ENCODE results near the gene SGMS1. TPM values are rescaled to one million over a fixed set of nuclear protein-coding genes. Genes with fewer than 3 reads are reported as not detected.
"Not testable (repeated sequence)": the region's sequence is repeated elsewhere in the genome, so short reads cannot be mapped to it uniquely, and the experiment has no call there.

Gene SGMS1
- total RNA-seq, 1 donor from 2014 or later, result 50.8 TPM

DNA sequence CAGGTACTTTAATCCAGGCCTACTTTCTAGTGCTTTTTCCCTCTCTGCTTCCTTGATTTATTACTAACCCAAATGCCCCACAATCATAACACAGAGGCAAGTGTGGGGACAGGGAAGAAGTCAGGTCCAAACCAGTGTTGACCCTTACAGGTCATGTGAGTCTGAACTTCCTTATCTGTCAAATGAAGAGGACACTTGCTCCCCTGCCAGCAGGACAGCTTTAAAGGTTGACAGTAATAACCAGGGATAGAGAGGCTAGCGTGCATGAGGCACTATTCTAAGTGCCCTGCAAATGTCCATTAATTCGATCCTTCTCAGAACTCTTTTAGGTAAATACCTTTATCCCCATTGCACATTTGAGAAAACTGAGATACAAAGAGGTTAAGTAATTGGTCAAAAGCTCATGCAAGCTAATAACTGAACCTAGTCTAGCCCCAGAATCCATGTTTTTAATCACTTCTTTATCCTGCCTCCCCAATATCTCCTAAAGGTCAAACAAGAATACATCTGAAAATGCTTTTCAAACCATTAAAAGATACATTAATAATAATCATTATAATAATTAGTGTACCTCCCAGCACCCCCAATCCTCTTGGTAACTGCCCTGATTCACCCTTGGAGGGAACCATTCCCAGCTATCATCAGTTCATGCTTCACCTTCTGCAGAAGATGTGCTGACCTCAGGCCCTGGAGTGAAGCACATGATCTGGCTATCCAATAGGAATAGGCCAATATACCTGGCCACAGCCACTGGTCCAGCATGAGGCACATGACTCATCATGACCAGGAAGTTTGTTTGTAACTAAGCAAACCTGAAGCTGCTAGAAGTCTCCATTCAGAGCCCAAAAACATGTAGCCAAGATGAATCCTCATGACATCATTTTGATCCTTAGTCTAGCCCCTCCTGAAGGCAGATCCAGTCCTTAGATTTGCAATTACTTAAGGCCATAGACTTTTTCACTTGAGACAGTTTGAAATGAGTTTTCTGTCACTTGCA lies 40.7 kb downstream of the SGMS1 start:
- no peak for DNase-seq (ENCODE audit: low read depth in 2 of 2)

DNA sequence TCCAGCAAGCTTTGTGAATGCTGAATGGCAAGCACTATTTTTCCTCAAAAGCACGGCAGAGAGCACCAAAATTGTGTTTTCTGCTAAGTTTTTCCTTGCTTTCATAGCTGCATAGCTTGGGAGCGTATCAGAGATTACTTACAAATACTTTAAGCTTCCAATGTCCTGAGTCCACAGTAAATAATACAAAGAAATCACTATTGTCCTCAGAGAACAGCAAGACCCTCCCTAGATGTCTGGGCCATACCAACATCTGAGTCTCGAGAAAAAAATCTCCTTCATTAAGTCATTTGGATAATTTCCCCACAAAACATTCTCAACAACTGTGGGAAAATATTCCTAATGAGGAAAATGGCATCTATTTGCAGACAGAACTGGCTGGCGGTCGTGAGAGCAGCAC lies 41.7 kb downstream of the SGMS1 start:
- DNase-seq (ENCODE audit: low read depth in 2 of 2), result no peak

DNA sequence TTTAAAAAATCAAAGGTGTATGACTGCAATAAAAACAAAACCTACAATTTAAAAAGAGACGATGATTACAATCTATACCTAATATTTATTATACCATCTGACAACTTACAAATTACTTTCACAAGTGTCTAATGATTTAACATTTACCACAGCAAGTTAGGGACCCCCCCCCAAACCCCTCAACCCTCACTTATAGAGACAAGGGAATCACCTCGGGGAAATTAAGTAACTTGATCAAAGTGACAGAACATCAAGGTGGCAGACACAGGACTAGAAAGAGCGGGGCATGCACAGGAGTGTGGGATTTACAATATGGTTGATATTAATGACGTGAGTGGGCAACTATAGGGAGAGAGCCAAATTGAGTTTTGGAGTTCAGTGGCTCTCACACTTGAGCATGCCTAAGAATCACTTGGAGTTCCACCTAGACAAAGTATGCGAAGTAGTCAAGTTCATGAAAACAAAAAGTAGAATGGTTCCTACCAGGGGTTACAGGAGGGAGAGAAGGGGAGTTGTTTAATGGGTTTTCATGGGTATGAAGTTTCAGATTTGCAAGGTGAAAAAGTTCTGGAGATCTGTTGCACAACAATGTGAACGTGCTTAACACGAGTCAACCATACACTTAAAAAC lies 43.4 kb downstream of the SGMS1 start:
- no peak for DNase-seq (ENCODE audit: low read depth in 2 of 2)

DNA sequence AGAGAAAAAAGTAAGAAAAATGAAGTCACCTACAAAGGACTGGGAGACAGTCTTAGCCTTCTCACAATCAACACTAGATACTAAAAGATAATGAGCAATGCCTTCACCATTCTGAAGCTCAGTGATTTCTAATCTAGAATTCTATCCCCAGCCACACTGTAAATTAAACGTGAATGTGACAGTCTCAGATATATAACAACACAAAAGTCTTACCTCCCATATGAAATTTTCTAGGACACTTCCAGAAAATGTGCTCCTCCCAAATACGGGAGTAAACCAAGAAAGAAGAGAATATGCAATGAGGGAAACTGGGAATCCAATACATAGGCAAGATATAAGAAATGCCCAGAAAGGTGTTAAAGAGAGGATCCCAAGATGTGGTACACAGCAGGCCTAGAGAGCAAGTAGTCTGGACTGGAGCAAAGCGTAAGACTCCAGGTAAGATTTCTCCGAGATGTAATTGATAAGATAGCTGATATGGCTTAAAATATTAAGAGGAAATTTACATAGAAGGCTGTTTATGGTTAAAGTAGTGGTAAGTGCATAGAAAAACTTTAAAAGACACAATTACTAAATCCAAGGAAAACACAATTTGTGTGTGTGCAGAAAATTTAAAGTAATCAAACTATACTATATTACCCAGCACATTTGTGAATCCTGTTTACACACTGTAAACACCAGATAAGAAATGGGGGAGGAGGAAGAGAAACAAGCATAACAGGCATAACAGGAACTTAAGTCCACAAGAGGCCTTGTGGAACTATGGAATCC lies 44.1 kb downstream of the SGMS1 start:
- no peak for DNase-seq (ENCODE audit: low read depth in 2 of 2)

DNA sequence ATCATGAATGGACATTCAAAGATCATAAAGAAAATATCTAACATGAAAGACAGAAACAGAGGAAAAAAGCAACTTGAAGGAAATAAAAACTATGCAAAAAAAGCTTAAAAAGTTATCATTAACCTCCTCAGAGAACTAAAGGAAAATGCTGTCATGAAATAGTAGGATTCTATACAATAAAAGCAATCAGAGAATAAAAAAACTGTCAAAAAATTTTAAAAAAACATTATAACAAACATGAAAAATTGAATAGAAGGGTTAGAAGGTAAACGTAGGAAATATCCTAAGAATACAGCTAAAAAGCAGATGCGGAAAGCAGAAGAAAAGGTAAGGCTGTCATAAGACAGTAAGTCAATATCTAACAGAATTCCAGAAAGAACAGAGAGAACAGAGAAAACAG lies 44.8 kb downstream of the SGMS1 start:
- DNase-seq (ENCODE audit: low read depth in 2 of 2), result no peak

DNA sequence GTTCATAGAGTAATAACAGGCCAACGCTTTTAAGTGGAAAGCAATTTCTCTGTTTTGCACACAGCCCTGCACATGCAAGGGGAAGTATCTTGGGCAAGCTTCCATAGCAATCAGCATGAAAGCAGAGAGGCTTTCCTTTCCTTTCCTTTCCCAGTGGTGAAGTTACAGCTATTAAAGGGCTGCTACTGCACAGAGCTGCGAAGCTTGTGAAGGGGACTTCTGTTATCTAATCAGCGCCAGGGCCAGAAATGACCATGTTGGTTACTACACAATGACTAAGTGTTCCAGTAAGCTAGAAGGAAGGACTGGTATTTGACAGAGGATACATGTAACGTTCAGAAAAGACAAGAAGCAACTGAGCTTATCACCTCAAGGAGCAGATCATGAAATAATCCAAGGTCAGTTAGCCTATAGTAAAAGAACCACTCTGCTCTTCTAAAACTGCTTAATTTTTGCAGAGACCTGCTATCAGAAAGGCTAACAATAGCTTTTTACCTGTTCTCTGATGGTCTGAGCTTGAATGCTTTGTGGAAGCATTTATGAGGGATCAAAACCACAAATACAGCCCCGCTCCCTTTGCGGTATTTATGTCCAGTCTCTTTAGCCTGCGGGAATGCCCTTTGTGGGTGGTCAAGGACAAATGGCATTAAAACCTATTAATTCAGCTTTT lies 45.9 kb downstream of the SGMS1 start:
- DNase-seq (ENCODE audit: low read depth in 2 of 2), result peak in 1 of 2 donors; percentile 47

DNA sequence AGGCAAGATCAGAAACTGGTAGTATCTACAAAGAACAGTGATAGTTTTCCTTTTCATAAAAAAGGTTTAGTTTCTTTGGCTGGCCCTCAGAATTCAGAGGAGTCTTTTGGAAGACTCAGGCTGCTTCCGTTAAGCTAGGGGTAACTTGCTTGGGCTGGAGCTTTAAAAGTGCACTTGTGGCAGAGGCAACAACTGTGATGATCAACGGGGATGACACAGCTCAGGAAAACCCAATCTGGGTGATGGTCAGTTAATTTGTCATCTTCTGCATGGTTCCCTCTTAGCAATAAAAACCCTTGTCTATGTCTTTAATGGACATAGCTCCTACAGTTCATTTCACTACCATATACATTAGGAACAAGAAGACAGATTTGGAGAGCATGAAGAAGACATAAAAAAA lies 46.7 kb downstream of the SGMS1 start:
- no peak for DNase-seq (ENCODE audit: low read depth in 2 of 2)

DNA sequence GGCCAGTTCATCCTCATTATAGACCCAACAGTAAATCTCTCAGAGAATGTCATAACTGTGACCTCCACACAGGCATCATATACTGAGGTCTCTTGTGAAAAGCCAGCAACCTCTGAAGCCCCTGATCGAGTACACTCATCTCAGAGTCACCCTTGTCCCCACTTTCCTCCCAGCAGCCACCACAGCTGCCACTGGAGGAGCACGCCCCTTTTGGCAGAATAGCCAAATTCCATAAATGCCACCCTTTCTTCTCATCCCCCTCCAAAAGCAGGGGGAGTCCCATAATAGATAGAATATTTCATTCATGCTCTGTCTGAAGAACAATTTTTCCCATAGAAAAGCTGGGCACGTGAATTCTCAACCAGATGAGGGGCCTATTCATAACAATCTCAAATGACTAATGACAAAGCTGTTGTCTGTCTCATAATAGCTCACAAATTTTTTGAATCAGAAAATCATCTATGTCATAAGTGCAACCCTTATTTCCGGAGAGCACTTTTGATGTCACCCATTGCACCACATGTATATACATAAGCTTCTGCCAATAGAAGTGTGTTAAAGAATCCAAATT lies 47.4 kb downstream of the SGMS1 start:
- DNase-seq (ENCODE audit: low read depth in 2 of 2), result peak in 1 of 2 donors; percentile 47

DNA sequence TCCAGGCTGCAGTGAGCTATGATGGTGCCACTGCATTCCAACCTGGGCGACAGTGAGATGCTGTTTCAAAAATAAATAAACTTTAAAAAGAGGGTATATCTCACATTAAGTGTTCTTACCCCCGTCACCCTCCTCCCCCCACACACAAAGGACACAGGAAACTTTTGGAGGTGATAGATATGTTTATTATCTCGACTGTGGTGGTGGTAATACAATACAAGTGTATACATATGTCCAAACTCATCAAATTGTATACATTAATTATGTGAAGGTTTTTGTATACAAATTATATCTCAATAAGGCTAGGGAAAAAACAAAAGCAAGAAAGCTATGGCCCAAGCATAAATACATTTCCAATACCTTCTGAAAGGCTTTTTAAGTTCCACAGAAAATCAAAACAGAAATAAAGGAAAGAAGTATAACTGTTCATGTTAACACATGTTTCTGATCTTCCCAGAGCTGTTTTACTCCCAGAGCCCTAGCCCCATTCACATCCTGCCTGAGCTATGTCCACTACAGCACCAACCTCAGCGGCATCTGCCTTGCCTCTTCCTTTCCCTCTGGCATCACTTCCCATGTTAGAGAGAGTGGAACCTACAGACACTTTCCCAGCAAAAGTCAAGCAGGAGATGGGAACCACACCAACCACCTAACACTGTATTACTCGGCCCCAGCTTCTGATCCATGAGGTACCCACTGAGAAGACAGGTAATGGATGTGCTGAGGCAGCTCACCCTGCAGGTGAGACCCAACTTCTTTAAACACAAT lies 48.1 kb downstream of the SGMS1 start:
- no peak for DNase-seq (ENCODE audit: low read depth in 2 of 2)

DNA sequence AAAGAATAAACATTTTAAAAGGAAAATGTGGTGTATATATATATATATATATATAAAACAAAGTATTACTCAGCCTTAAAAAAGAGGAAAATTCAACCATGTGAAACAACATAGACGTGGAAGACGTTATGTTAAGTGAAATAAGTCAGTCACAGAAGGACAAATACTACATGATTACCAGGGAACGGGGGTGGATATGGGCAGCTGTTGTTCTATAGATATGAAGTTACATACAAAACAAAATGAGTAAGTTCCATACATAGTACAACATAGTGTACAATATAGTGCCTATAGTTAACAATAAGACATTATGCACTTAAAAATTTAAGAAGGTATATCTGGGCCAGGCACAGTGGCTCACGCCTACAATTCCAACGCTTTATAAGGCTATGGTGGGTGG lies 48.8 kb downstream of the SGMS1 start:
- DNase-seq (ENCODE audit: low read depth in 2 of 2), result no peak

DNA sequence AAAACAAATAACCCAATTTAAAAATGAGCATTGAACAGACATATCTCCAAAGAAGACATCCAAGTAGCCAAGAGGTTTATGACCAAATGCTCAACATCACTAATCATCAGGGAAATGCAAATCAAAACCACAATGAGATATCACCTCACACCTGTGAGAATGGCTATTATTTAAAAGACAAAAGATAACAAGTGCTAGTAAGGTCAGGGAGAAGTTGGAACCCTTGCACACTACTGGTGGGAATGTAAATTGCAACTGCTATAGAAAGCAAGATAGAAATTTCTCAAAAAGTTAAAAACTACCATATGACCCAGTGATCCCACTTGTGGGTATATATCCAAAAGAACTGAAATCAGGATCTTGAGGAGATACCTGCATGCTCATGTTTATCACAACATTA lies 49.5 kb downstream of the SGMS1 start:
- no peak for DNase-seq (ENCODE audit: low read depth in 2 of 2)

DNA sequence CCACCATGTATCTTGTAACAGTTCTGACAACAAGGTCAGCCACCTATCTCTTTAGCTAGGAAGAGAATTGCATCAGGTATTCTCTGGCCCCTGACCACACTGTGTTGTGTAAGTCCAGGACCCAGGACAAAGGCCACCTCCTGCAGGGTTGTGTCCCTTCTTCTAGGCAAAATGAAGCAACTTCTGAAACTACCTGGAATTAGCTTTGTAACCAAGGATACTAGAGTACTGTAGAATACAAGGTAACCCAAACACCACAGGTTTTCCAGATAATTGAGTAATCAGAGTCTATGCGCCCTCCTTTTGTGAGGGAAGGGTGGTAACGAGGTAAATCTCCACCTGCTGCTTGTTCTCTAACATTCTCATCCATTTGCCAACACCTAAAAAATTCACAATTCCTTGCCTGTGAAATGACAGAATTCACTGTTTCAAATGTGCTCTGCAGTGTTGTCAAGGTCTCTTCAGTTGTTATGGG lies 51.7 kb downstream of the SGMS1 start:
- DNase-seq (ENCODE audit: low read depth in 2 of 2), result no peak

DNA sequence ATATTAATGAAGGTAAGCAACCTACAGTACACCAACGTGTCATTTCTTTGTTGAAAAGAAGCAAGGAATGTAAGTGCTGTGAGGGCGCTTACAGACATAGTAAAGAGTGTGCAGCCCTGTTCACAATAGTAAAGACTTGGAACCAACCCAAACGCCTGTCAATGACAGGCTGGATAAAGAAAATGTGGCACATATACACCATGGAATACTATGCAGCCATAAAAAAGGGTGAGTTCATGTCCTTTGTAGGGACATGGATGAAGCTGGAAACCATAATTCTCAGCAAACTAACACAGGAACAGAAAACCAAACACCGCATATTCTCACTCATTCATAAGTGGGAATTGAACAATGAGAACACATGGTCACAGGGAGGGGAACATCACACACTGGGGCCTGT lies 55.0 kb downstream of the SGMS1 start:
- DNase-seq (ENCODE audit: low read depth in 2 of 2), result not testable (repeated sequence)

DNA sequence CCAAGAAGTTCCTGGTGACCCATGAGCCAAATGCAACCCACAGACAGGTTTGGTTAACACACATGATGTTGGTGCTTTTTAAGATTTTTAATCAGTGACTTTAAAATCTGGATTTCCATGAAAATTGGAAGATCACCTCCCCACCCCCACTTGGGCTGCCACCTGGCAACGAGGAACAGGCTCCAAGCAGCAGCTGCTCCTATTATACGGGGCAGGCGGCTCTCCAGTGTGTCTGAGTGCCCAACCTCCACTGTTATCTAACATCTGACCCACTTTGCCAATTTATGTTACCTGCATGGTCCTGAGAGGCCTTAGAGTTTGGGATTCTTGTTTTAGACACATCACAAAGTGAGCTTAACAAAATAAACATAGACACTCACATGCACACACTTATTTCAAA lies 56.4 kb downstream of the SGMS1 start:
- no peak for DNase-seq (ENCODE audit: low read depth in 2 of 2)

DNA sequence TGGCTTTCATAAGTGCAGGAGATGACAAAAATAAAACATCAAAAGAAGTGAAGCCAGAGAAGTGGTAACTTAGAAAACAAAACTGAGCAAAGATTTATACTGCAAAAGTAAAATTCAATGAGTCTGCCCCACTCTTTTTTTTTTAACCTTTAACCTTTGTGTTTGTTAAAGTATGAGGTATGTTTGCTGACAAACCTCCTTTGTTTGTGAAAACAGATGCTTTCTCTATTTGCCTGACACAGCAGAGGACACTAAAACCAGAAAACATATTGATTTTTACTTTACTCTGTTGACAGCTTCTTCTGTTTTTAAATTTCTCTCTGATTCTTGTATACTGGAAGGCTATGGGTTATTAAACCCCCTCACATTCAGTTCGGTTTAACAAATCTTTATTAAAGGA lies 57.6 kb downstream of the SGMS1 start:
- no peak for DNase-seq (ENCODE audit: low read depth in 2 of 2)

DNA sequence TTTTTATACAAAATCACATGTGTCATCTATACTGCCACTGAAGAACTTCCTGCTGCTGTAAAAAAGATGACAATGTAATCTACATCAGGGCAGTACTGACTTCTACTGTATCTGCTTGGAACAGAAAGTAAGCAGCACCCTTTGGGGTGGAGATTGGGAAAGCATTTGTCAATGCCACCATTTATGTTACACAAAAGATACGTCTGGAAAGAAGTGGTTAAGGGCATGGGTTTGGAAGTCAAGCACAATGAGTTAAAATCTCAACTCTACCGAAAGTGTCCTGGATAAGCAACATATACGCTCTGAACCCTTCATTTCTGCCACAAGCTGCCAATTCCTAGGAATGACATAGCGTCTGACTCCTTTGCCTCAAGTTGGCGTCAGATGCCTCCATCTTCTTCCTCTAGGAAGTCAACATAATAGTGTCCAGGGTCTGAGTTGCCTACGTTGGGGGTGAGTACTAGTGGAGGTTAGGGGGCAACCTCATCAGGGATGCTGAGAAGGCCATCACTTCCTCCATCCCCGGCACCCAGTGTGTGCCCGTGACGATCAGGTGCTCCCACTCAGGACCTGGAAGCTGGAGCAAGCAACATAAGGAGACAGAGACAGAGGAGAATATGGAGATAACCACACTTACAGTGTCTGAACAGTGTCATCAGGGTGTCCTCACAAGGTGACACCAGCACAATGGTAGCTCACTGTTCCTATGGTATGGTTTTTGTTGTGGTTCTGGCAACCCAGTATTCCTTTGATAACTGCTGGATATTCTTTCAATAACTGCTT lies 58.3 kb downstream of the SGMS1 start:
- DNase-seq (ENCODE audit: low read depth in 2 of 2), result no peak

DNA sequence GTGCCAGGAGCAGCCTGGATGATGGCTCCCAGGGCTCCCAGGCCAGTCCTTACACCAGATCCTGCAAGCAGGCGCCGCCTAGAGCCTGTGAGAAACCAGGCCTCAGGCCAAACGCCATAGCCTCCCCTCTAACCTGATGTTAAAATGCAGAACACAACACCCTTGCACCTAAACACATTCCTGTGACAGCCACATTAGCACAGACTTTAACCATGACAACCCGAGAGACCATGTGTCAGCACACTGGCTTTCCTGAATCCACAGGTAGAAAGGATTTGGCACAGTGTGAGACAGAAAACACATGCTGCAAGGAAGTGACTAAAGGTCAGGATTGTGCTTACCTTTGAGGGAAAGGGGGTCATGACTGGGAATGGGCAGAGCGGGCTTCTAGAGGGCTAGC lies 59.9 kb downstream of the SGMS1 start:
- peak in 1 of 2 donors; percentile 70 for DNase-seq (ENCODE audit: low read depth in 2 of 2)

DNA sequence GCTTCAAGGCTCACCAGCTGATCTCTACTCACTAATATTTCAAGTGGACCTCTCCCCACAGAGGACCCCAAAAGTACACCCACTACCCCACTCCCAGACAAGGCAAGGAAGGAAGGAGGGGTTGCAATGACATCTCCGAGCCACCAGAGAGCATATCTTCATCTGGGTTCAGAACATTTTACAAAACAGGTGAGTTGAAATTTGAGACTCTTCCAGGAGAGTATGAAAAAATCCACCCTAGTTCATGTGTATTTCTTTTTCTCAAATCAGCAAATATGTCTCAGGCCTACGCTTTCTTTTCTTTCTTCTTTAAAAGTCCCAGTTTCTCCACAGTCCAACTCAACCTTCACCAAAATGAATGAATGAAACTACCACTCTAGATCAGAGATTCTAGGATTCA lies 61.9 kb downstream of the SGMS1 start:
- no peak for DNase-seq (ENCODE audit: low read depth in 2 of 2)

DNA sequence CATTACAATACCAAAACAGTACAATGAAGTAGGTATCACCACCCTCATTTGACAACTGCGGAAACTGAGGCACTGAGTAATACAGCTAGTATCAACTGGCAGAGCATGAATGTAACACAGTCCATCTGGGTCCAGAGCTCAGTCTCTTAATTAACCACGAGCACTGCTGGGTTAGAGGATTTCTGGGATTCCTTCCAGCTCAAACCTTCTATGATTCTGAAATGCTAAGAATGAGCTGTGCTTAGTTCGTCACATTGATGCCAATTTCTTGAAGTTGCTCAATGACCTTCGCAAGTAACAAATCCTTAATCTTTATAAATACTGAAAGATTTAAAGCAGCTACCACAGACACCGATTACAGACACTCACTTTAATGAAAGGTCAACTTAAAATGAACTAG lies 62.5 kb downstream of the SGMS1 start:
- DNase-seq (ENCODE audit: low read depth in 2 of 2), result no peak

DNA sequence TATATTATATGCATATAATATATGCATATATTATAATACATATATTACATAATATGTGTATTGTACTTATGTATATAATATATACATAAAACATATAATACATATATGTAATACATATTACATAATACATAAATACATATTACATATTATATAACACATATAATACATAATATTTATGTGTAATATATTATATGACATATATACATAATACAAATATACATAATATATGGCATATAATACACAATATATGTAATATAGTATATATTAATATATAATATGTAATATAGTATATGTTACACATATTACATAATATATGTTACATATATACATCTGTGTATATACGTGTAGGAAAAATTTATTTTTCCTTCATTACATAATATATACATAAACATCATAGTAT lies 63.4 kb downstream of the SGMS1 start:
- DNase-seq (ENCODE audit: low read depth in 2 of 2), result no peak
